NCI-H524 treated with DMSO at 0.1 percent for 48 hours (cell line): ENCODE results near the gene PON1.

Experiments used
- DNase-seq: peaks from one replicate; lab custom pipeline; 2025; lab: John Stamatoyannopoulos, UW

Gene PON1

DNA sequence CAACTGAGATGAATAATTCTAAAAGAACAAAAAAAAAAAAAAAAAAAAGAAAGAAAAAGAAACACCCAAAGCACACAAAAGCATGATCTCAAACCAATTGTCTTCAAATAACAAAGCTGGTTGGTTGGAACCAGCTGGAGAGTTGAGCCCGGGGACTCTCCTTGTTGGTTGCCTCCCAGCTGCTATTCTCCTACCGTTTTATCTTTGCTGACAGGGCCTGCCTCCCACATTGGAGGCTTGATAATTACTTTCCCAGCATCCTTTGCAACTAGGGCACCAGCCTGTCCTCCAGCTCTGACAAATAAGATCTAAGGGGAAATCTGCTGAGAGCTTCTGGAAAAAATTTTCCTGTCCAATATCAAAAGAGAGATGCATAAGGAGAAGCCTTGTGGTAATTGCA lies 6.8 kb downstream of the PON1 start:
- no peak for DNase-seq

DNA sequence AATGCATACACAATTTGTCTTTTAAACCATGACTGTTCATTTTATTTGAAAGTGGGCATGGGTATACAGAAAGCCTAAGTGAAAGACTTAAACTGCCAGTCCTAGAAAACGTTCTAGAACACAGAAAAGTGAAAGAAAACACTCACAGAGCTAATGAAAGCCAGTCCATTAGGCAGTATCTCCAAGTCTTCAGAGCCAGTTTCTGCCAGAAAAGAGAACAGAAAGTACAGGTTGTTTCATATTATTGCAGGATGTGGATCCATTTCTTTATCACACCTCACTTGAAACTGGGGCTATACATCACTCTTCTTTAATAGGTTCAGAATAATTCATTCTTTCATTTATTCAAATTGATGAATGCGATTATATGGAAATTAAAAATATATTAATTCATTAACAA lies 7.7 kb downstream of the PON1 start:
- DNase-seq: no peak

DNA sequence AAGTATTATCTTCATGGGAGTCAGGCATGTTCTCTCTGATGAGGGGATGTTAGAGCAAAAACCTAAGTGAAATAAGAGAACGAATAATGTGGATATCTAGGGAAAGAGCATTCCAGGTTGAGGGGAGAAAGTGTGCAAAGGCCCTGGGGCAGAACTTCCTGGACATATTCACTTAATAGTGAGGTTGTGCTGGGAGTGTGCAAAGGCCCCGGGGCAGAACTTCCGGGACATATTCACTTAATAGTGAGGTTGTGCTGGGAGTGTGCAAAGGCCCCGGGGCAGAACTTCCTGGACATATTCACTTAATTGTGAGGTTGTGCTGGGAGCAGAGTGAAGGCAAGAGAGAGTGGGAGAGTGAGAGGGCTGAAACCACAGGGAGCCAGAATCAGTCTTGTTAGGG lies 11.8 kb downstream of the PON1 start:
- DNase-seq: no peak

DNA sequence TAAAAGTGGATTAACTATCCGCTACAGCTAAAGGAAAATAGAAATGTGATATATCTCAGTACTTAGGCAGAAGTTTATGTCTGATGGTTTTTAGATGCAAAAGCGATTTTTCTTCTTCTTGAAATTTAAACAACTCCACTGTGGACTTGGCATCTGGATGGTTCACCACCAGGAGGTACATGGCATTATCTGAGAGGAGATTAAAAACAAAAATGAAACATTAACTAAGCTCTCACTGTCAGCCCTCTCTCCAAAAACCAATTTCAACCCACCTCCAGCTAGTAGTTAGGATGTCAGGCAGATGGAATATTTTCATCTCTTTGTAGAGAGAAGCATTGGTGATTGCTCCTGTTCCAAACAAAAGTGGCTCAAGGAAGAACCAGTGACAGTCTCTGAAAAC lies 12.9 kb downstream of the PON1 start:
- no peak for DNase-seq

DNA sequence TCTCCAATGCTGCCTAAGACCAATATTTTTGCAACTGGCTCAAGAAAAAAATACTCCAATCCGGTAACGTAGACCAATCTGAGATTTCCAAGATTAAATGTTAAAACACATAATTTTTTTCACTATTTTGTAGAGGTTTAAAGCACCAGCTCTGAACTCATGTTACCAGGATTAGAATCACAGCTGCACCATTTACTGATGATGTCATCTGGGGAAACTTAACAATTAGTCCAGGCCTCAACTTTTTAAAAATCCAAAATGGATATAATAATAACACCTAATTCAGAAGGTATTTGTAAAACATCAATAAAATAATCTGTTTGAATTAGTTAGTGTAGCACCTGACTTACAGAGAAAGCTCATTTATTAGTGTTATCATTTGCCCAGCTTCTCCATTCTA lies 14.4 kb downstream of the PON1 start:
- DNase-seq: no peak

DNA sequence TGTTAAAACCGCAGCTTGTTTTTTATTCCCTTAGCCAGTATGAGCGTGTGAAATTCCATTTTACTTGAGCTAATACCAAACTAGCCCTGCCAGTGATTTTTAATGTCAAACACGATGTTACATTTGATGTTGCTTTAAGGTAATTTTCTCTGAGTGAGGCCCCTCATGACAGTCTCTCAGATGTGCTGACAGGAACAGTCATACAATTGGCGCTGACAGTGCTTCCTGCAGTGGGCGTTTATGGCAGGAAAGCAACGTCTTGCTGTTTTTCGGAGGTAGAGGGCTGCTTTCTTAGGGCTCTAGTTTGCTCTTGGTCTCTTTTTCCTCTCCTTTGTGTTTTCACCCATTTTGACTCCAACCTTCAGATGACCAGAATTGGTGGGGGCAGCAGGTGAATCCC lies 19.3 kb downstream of the PON1 start:
- no peak for DNase-seq

DNA sequence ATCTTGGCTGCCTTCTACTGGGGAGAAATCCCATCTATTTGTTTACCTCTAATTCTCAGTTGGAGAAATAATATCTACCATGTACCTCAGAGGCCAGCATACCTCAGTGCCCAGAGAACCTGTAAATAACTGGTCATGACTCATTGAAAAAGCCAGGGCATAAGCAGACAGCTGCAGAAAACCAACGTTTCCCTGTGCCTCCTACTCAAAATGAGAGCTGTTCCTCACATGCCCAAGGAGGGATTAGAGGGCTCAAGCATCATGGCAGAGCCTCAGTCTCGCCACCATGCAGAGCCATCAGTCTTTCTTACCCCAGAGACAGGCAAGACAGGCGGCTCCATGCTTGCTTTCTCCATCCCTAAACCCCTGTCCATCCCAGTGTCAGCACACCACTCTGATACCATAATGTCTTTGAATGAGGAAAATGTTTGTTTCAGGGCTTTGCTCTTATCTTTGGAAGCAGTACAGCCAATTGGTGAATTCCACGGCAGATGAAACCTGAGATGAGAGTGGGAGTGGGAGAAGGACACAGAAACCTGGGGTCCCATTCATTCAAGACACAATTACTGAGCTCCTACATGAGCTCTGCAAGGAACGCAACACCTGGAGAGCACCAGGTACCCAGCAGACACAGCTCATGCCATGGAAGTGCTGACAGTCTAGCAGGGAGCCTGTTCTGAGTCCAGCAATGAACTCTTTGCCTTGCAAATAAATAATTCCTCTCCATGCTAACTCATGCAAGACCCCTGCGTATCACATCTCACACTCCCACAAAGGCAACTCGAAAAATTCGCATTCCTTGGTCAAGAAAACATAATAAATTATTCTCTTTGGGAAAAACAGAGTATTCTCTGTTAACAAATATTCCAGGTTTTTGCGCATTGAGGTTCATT lies 21.1 kb downstream of the PON1 start:
- DNase-seq: no peak

DNA sequence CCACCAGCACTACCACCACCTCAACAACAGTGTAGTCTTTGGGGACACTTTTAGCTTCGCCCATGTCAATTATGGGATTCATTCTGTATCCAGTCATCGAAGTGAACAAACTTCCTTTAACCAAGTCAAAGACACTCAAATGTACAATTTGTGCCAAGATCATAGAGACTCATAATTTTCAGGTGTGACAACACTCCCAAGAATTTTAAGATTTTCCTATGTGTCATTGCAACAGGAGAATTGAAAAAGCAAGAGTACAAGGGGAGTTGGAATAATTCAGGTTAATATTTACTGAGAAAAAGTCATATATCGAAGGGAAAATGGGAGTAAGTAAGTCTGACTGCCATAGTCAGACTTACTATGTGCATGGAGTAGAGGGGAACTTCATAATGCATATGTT lies 26.2 kb downstream of the PON1 start:
- DNase-seq: no peak

DNA sequence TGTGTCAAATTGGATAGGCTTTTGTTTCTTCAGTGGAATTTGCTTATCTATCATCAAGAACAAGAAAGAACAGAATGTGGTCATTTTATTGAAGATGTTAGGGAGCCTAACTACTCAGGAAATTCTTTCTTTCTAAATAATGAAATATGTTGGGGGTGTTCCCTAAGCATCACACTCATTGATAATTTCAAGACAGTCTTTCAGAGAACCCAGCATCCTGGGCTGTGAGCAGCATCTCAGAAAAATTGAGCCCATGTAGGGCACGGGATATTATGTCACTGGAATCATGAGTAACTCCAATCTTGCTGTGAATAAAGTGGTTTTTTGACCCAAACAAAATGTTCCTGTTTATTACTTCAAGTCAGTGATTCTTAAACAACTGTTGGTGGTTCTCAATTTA lies 27.3 kb downstream of the PON1 start:
- no peak for DNase-seq

DNA sequence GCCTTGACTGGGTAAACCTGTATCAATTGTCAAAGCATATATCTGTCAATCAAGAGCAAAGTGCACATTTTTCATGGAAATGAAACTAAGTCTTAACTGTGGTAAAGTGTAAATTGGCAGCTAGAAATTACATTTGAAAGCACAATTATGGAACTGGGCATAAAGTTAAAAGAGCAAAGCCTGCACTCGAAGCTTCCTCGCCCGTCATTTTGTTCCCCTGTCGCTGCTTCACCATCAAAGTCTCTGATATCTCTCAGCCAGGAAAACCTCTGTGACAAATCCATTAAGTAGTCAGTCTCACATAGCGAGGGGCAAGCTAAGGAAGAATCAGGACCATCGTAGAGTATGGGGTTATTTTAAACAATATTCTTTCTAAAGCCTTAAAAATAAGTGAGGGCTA lies 27.9 kb downstream of the PON1 start:
- no peak for DNase-seq

DNA sequence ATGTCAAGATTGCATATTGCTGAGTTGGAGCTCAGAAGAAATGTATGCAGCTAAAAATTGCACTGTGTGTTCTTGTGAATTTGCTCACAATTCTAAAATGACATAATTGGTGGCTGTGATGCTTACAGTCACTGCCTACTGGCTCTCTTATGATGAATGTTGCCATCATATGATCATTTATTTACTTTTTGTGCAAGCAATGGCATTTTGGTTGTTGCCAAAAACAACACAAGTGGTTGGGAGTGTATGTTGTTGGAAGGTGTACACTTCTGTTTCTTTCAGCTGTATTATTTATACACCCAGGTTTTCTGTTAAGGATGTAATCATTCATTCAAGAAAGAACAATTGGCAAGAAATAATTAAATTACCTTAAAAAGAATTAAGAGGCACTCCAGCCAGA lies 28.9 kb downstream of the PON1 start:
- no peak for DNase-seq

DNA sequence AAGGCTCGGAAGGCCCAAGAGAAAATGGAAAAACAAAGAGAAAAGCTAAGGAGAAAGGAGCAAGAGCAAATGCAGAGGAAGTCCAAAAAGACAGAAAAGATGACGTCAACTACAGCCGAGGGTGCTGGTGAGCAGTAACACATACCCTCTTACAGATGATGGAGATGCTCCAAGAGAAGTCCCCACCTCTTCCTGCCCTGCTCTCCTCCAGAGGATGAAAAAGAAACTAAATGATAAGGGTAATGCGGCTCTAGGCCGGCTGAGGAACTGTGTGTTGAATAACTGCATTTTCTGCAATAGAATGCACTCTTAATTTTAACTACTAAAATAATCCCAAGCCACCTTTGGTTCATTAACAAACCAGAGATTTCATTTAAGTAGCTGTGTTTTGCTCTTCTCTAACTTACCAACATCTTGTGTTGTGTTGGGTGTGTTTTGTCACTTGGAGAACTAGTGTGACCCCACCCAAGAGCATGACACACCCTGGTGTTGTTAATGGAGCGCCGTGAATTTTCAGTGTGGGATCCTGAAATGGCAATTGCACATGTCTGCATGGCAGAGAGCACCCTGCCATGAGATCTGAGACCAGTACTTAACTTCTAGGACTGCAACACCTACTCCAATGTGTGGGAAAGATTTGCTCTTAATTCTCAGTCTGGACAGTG lies 34.0 kb downstream of the PON1 start:
- DNase-seq: no peak

DNA sequence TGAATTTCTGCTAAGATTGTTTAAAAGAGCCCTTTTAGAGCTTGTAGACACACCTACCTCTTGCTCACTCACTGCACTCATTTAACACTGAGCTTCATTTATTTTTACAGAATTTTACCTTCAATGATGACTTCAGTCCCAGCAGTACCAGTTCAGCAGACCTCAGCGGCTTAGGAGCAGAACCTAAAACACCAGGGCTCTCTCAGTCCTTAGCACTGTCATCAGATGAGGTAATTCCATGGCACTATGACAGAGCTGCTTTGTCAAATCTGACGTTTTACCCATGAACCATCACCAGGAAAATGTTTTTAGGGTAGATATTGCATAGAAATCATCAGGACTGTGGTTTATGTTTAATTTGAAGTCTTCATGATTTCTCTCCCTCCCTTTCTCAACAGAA lies 38.2 kb downstream of the PON1 start:
- DNase-seq: no peak

DNA sequence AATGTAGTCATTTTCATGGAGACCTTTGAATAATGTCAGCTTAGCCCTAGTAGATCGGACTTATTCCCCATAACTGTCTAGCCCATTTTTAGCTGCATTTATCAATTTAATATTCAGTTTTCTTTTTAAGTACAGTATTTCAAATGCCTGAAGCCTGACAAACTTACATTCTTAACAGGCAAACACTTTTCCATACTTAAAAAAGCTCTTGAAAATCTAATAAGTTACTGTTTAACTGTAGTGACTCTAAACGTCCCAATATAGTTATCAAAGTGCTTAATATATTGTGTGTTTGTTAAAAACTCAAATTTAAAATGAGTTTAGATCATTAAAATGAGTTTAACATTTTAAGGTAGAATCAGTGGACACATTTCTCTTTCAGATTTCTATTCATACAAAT lies 44.9 kb downstream of the PON1 start:
- DNase-seq: no peak

DNA sequence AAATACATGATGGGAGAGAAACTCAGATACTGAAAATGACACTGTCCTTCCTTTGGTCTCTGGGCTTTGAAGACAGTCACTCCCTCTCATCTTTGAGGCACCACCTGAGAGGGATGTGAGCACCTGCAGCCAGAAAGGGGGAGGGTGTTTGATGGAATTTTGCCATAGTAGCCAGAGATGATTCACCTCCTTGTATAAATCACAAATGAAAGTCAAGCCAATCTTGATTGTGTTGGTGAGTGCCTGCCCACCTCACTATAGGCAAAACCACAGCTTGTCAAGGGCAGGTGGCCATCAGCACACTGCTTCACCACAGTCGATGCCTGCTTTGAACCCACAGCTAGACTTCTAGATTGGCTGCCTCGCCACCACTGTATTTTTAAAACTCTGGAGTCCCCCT lies 48.2 kb downstream of the PON1 start:
- no peak for DNase-seq

DNA sequence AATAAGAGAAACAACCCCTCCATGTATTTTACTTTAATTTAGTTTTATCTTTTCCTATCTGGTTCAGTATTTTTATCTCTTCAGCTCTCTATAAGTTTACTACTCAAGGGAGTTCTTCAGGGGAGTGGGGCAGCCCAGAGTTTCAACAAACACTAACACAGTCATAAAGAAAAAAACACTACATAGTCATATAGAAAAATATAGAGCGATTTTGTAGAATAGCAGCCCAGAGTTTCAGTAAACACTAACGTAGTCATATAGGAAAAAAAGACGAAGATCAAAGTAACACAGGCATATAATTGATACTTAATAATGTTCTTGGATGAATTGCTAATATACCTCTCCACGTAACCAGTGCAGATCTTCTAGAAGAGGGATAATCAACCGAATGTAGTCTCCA lies 54.7 kb downstream of the PON1 start:
- DNase-seq: no peak

DNA sequence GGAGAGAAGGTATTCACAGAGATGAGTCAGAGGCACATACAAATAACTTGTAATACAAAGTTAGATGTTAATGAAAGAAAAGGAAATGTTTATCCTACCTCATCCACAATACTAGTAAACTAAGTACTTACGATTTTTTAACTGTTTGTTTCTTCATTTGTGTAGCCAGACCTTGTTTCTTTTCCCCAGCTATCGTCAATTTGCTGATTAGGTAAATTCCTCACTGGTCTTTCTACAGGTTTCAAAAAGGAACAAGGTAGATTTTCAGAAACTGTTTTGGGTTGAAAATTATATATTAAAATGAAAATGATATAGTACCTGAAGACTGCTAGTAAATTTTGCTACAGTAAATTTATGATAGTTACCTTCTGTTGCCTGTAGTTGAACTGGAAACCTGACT lies 56.6 kb downstream of the PON1 start:
- no peak for DNase-seq

DNA sequence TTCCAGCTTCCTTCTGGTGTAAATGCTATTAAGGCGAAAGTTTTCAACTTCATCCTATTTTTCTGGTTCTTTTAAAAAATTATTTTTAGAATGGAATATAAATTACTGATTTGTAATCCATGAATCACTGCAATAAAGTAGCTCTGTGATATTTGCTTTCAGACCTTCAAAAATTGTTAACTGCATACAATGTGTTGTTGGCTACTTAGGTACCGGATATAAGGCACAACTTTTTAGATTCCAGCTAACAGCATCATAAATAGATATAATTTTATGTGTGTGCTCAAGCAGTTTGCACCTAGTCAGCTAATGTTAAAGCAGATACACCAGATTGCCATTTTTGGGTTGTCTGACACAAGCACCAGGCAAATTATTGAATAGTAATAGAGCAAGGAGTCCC lies 58.7 kb downstream of the PON1 start:
- DNase-seq: no peak

DNA sequence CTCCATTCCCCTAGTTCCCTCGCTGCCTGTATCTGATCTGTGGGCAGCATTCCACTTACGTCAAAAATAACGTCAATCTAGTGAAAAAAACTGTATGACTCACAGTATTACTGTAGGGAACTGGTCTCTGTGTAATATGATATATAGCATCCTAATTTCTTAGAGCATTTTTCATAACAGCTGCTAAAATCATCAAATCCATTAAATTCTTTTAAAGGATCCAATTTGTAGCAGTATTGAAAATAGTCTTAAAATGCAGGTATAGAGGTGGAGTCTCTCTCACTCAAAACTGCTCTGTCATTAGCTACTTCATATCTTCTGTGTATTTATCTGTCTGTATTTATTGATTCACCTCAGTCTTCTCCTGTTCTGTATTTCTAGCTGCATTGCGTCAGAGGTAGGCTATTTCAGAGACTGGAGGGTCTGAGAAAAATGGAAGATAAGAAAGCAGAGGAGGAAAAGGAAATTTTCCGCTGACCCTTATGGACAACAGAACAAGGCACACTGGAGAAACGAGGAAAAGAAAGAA lies 59.9 kb downstream of the PON1 start:
- no peak for DNase-seq

DNA sequence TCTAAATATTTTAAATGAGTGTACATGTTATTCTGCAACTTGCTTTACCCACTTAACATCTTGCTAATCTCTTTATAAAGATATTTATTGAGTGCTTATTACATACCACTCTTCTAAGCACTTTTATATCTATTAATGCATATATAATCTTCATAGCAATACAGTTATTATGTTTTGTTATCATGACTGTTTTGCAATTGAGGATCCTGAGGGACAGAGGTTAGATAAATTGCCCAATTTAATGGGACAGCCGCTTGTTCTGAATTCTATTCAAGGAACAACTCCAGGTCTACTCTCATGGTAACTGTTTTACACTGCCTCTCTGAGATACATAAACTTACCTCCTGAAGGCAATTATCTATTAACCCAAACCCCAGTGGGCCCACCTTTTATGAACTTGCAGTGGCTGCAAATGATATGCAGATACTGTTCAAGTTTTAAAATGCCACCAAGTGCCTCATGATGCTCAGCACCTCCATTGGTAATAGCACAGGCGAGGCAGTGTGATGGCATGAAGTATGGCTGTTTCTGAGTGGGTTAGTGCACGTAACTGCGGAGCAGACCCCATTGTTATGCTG lies 60.5 kb downstream of the PON1 start:
- DNase-seq: no peak

DNA sequence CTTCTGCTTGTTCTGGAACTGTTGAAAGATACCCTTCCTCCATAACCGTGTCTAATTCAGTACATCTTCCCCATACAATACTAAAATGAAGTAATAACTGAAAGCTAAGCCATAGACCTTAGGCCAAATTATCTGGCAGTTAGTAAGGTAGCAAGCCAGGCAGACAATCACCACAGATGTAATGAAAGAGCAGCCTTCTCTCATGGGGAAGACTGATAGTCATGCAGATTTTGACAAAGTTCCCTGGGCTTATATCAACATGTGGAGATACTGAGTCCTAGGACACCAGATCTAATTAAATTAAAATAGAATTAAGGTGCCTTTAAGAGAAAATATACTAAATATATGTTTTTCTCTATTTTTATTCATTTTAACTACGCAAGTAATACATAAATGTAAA lies 61.5 kb downstream of the PON1 start:
- no peak for DNase-seq

DNA sequence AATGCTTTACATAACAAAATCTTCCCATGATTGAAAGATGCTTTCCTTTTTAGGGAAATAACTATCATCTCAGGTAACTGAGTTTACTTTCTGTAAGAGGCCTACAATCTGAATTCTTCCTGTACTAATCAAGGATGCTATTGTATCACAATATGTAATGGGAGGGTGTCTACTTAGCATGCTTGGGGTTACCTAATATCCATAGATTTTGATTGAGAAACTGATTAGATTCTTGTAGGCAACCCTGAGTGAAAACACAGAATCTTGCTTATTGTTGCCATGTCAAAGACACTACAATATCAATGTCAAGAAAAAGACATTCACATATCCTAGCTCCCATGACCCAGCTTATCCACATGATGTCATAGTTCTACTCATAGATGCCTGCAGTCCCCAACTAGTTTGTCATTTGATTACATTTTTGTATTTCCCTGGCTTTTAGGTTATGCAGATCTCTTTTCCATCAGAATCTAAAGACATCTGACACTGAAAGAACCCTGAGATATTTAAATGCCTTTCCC lies 62.4 kb downstream of the PON1 start:
- DNase-seq: no peak

DNA sequence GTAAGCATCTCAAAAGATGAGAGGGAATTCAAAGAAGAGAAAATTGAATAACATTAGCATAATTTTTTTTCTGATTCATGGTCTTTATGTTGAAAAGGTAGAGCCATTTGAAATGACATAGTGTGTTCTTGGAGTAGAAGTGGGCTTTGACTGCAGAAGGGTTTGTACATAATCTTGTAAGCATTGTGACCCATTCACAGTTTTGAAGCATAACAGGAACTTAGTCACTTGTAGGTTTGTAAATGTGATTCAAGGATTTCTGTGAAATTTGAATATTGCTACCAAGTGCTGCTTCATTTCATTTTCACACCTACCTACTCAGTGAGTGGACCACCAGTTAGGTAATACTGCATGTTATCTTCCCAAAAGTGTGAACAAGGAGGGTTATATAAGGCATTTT lies 68.6 kb downstream of the PON1 start:
- no peak for DNase-seq
